Endothelial cell of umbilical vein (primary cell): ENCODE measurements around the gene RBM38.

Experiments used
- CTCF ChIP-seq, 2 donors: IDR thresholded peaks; 1 replicate in 1 of 2; 2 replicates in 1 of 2; pipeline ENCODE4 v1.5.1; 2011; ENCODE audit warnings: low read length in 2 of 2, mild to moderate bottlenecking in 2 of 2, moderate library complexity in 2 of 2, control low read depth in 1 of 2, inconsistent platforms in 1 of 2, low read depth in 1 of 2; ENCODE audit not compliant: insufficient read depth in 1 of 2; ENCODE audit errors: extremely low read depth in 1 of 2
- EZH2 ChIP-seq: IDR thresholded peaks from 2 replicates; pipeline ENCODE4 v1.6.1; 2012; ENCODE audit warnings: borderline replicate concordance, low read depth, mild to moderate bottlenecking, moderate library complexity, low read length, inconsistent platforms; ENCODE audit not compliant: severe bottlenecking
- FOS ChIP-seq: IDR thresholded peaks from 2 replicates; pipeline ENCODE4 v1.6.1; 2011; ENCODE audit warnings: mild to moderate bottlenecking, low read length, moderate library complexity, borderline replicate concordance; ENCODE audit not compliant: insufficient read depth
- JUN ChIP-seq: IDR thresholded peaks from 2 replicates; pipeline ENCODE4 v1.6.1; 2011; ENCODE audit warnings: borderline replicate concordance, low read depth; ENCODE audit not compliant: insufficient read length, insufficient read depth
- MYC ChIP-seq: IDR thresholded peaks from one replicate; pipeline ENCODE4 v1.6.1; 2011; ENCODE audit warnings: mild to moderate bottlenecking, low read depth, low read length
- POLR2A ChIP-seq: IDR thresholded peaks from 2 replicates; pipeline ENCODE4 v1.6.1; 2012; ENCODE audit warnings: low read depth, mild to moderate bottlenecking, control low read depth, low read length
- POLR2AphosphoS5 ChIP-seq: IDR thresholded peaks from 2 replicates; pipeline ENCODE4 v1.6.1; 2012; ENCODE audit warnings: low read depth, mild to moderate bottlenecking, control low read depth, low read length, moderate library complexity; ENCODE audit not compliant: insufficient read depth

GRCh38 chr20:57404006-57404405 lies 12.8 kb downstream of the RBM38 start:
- TF ChIP-seq MYC: no peak
- no peak for TF ChIP-seq CTCF (IDR thresholded peaks at IDR 0.05; ENCODE audit: extremely low read depth in 1 of 2, insufficient read depth in 1 of 2, low read depth in 1 of 2, low read length in 2 of 2)
- no peak for TF ChIP-seq POLR2AphosphoS5
- TF ChIP-seq EZH2: no peak
- no peak for TF ChIP-seq POLR2A
- TF ChIP-seq FOS: no peak
- no peak for TF ChIP-seq JUN
